ENCODE data around the gene SMPDL3B. TPM values are rescaled to one million over a fixed set of nuclear protein-coding genes. Genes with fewer than 3 reads are reported as not detected.

The SMPDL3B gene
- total RNA-seq (10 to 100 TPM in 2 of 5 donors, 1 to 10 TPM in 1, under 1 TPM in 1, not detected in 1; 0.89 to 73.6 (median 12.7) TPM), polyA plus RNA-seq (10 to 100 TPM in 1 of 3 donors, 1 to 10 TPM in 2; 2.9 to 17.9 (median 8.0) TPM)
- long read RNA-seq, donor 1, partial matches to known transcripts = 0 of 5 reads
- long read RNA-seq, donor 1, other reads (novel, unspliced or antisense) = 0 of 5 reads
- long read RNA-seq, donor 2, transcript SMPDL3B-202 (8 exons, 1,878 nt) = major isoform, 6 of 7 reads
- long read RNA-seq, donor 2, partial matches to known transcripts = 0 of 7 reads
- long read RNA-seq, donor 2, other reads (novel, unspliced or antisense) = 0 of 7 reads
- long read RNA-seq, donor 3, transcript SMPDL3B-202 (8 exons, 1,878 nt) = major isoform, 6 of 6 reads
- long read RNA-seq, donor 3, partial matches to known transcripts = 0 of 6 reads
- long read RNA-seq, donor 3, other reads (novel, unspliced or antisense) = 0 of 6 reads
- long read RNA-seq, donor 4, partial matches to known transcripts = 0 of 1 reads
- long read RNA-seq, donor 4, other reads (novel, unspliced or antisense) = 0 of 1 reads
- long read RNA-seq, donor 5, partial matches to known transcripts = 0 of 2 reads
- long read RNA-seq, donor 5, other reads (novel, unspliced or antisense) = 0 of 2 reads
- long read RNA-seq, donor 6 = 0 reads
- long read RNA-seq, donor 7, transcript SMPDL3B-202 (8 exons, 1,878 nt) = major isoform, 6 of 7 reads
- long read RNA-seq, donor 7, partial matches to known transcripts = 0 of 7 reads
- long read RNA-seq, donor 7, other reads (novel, unspliced or antisense) = 0 of 7 reads
- long read RNA-seq, donor 8, transcript SMPDL3B-202 (8 exons, 1,878 nt) = major isoform, 7 of 7 reads
- long read RNA-seq, donor 8, partial matches to known transcripts = 0 of 7 reads
- long read RNA-seq, donor 8, other reads (novel, unspliced or antisense) = 0 of 7 reads
- long read RNA-seq, donor 9, partial matches to known transcripts = 0 of 3 reads
- long read RNA-seq, donor 9, other reads (novel, unspliced or antisense) = 0 of 3 reads
- long read RNA-seq, donor 10, partial matches to known transcripts = 0 of 1 reads
- long read RNA-seq, donor 10, other reads (novel, unspliced or antisense) = 0 of 1 reads

- TF ChIP-seq POLR2AphosphoS5 (IDR thresholded peaks at IDR 0.05) (peak in 2 of 3 donors; percentile 73 to 79), POLR2A (IDR thresholded peaks at IDR 0.05) (no peak), CTCF (IDR thresholded peaks at IDR 0.05) (peak in 2 of 7 experiments; percentile 12 to 18)
- peak within 1 kb of the TSS; percentile 12 to 68 (median 64) for H3K27ac ChIP-seq
- peak; percentile 76 to 80 for DNase-seq
- peaks cover 0 to 24% (median 0%) of the 10 kb centered on the region in 3 donors for H3K27me3 ChIP-seq
- H3K36me3 ChIP-seq = no peaks in the 10 kb centered on the region
- intact Hi-C loops (cut with DNase I; ENCODE audit: low total_unique reads) = no loop called here
- H3K9me3 ChIP-seq = no peaks in the 10 kb centered on the region
- 3 to 4% (median 3%) methylated on average over 16 of the region's 16 CpGs for WGBS, 5 donors
- H3K4me1 ChIP-seq = peaks cover 0 to 19% (median 6%) of the 10 kb centered on the region in 4 donors
- H3K4me3 ChIP-seq = peak within 1 kb of the TSS; percentile 31 to 52 (median 36)
These were observed at the start of gene SMPDL3B for GRCh38 chr1:27934818-27935549. TSS of gene SMPDL3B (plus strand) at chr1:27935000. CDS start at chr1:27935184, 184 bp downstream.

- H3K4me3 ChIP-seq = no peak overlapping the region
- no peaks in the 10 kb centered on the region for H3K27me3 ChIP-seq
- H3K27ac ChIP-seq = peak overlapping the region in 4 of 5 donors; percentile 46 to 89 (median 64)
- WGBS, 5 donors = 84 to 90% (median 87%) methylated on average over 8 of the region's 8 CpGs
- peaks cover 0 to 71% (median 62%) of the 10 kb centered on the region in 4 donors for H3K36me3 ChIP-seq
- H3K9me3 ChIP-seq = no peaks in the 10 kb centered on the region
- peaks cover 0 to 24% (median 0%) of the 10 kb centered on the region in 4 donors for H3K4me1 ChIP-seq
- peak in 1 of 3 donors; percentile 5 for TF ChIP-seq POLR2AphosphoS5 (IDR thresholded peaks at IDR 0.05)
- TF ChIP-seq POLR2A (IDR thresholded peaks at IDR 0.05) = no peak
- no peak for TF ChIP-seq CTCF (IDR thresholded peaks at IDR 0.05)
- no peak for TF ChIP-seq EP300 (IDR thresholded peaks at IDR 0.05)
- intact Hi-C loops (cut with DNase I; ENCODE audit: low total_unique reads) = no loop called here
- peak in 1 of 2 donors; percentile 28 for DNase-seq
These were observed 49.7 kb upstream of the SMPDL3B start for GRCh38 chr1:27885114-27885528.

DNA sequence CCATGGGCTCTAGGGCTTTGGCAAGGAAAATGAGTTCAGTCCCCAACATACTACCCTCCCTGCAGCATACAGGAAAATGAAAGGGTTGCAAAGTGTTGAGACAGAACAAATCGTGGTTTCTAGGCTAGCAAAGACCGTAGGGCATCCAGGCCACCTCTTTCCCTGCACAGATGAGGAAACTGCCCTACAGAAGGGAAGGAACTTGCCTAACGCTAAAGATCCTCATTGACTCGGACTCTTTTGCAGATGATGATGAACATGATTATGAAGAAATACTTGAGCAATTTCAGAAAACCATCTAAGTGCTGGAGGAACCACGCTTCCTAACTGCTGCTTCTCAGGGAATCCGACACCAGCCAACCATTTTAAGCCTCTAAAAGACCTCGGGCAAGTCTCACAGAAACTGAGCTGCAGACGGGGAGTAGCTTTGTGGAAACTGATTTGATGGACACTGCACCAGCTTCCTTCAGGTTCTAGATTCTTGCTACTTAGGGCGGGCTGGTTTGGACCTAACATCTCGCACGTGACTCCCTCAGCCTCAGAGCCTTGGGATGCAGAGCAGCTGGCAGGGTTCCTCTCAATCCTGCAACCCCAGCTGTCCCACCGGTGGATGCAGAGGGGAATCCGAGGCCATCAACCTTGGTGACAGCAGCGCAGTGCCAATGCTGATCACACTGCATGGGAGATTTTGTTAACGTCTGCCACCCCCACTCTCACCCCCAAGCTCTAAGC is 49.0 kb upstream of the SMPDL3B start:
- no peaks in the 10 kb centered on the region for H3K9me3 ChIP-seq
- peaks cover 6 to 78% (median 66%) of the 10 kb centered on the region in 4 donors for H3K36me3 ChIP-seq
- H3K27me3 ChIP-seq = no peaks in the 10 kb centered on the region
- H3K4me1 ChIP-seq = peaks cover 0 to 28% (median 0%) of the 10 kb centered on the region in 4 donors
- no peak for DNase-seq
- 84 to 90% (median 86%) methylated on average over 12 to 15 of the region's 15 CpGs for WGBS, 5 donors
- H3K4me3 ChIP-seq = peak overlapping the region in 1 of 4 donors; percentile 5
- peak overlapping the region in 4 of 5 donors; percentile 46 to 89 (median 64) for H3K27ac ChIP-seq
- intact Hi-C loops (cut with DNase I; ENCODE audit: low total_unique reads) = no loop called here
- peak in 1 of 3 donors; percentile 20 for TF ChIP-seq POLR2AphosphoS5 (IDR thresholded peaks at IDR 0.05)
- no peak for TF ChIP-seq CTCF (IDR thresholded peaks at IDR 0.05)
- TF ChIP-seq EP300 (IDR thresholded peaks at IDR 0.05) = no peak

Measured in stomach (tissue), 19 donors.